Endothelial cell (in vitro differentiated cells): ENCODE results near the gene MCTP1. TPM values are rescaled to one million over a fixed set of nuclear protein-coding genes. Genes with fewer than 3 reads are reported as not detected.

Experiments used
- DNase-seq: peaks from one replicate; pipeline ENCODE4 v3.0.0; 2021; ENCODE audit warnings: low spot score
- H3K27ac Mint-ChIP-seq: one replicate; pipeline ENCODE4 v1.8.0; 2021; ENCODE audit warnings: mixed read lengths, inconsistent platforms; ENCODE audit not compliant: unreplicated experiment
- H3K27me3 Mint-ChIP-seq: one replicate; pipeline ENCODE4 v1.8.0; 2021; ENCODE audit warnings: mild to moderate bottlenecking, moderate library complexity, mixed read lengths, inconsistent platforms; ENCODE audit not compliant: unreplicated experiment
- H3K36me3 Mint-ChIP-seq: one replicate; pipeline ENCODE4 v1.8.0; 2021; ENCODE audit warnings: mild to moderate bottlenecking, low read depth, mixed read lengths, inconsistent platforms; ENCODE audit not compliant: unreplicated experiment
- H3K4me1 Mint-ChIP-seq: one replicate; pipeline ENCODE4 v1.8.0; 2021; ENCODE audit warnings: mild to moderate bottlenecking, mixed read lengths, inconsistent platforms; ENCODE audit not compliant: unreplicated experiment
- H3K4me3 Mint-ChIP-seq: one replicate; pipeline ENCODE4 v1.8.0; 2021; ENCODE audit warnings: mild to moderate bottlenecking, mixed read lengths, inconsistent platforms; ENCODE audit not compliant: unreplicated experiment
- H3K9me3 Mint-ChIP-seq: one replicate; pipeline ENCODE4 v1.8.0; 2021; ENCODE audit warnings: mixed read lengths, inconsistent platforms; ENCODE audit not compliant: unreplicated experiment
- CTCF ChIP-seq: fragments of 200-600 bp; sonication (generic); IDR thresholded peaks from one replicate; pipeline ENCODE4 v1.5.0; 2021; ENCODE audit warnings: antibody characterized with exemption; ENCODE audit not compliant: unreplicated experiment
- total RNA-seq: library from RNA; stranded (reverse); fragmentation: NEBNext Ultra II Directional; extraction: Animal tissue kit (Norgen Biotek cat#: 25700); gene quantifications from one replicate; pipeline ENCODE4 v1.2.1, GENCODE V29; 2021; ENCODE audit not compliant: unreplicated experiment

MCTP1 gene
- total RNA-seq, 1 donor from 2014 or later, result 2.2 TPM

GRCh38 chr5:94818904-94819303 lies 466.0 kb downstream of the MCTP1 start:
- no peak for DNase-seq
- H3K4me1 Mint-ChIP-seq, result no peaks in the 10 kb centered on the region
- H3K4me3 Mint-ChIP-seq, result no peak overlapping the region
- no peak overlapping the region for H3K27ac Mint-ChIP-seq
- peaks cover 3% of the 10 kb centered on the region for H3K27me3 Mint-ChIP-seq
- TF ChIP-seq CTCF, result no peak
- no peaks in the 10 kb centered on the region for H3K9me3 Mint-ChIP-seq
- H3K36me3 Mint-ChIP-seq, result no peaks in the 10 kb centered on the region

DNA sequence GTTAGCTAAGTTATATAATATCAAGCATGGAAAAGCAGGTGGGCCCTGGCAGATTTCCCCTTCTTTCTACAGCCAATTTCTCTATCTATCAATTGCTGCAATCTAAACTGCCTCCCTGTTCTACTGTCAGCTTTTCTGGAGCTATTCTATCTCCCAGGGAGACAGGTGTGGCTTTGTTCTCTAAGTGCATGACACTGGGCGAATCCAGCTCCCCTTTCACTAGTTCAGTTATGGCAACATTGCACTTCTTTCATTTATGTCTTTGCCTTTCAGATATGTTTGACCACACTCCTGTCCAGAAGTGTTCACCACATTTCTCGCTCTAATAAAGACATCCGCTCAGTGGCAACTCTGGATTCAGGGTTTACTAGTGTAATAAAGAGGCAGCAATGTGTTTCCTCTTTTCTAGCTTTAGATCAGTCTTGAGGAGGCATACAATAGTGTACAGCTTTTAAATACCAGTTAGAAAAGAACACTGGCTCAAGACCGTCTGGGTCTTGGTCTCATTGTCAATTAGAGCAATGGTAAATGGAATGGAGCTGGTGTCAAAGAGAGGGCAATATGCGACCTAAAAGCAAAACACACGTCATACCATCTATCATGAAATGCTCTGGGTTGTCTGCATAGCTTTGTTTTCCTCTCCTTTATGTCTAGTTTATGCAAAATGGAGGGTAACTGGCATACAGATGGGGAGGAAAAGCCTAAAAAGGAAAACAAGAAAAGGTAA lies 469.4 kb downstream of the MCTP1 start:
- Mint-ChIP-seq H3K9me3 (no peaks in the 10 kb centered on the region), H3K36me3 (no peaks in the 10 kb centered on the region), H3K27ac (no peak overlapping the region), H3K27me3 (no peaks in the 10 kb centered on the region), H3K4me3 (no peak overlapping the region), H3K4me1 (no peaks in the 10 kb centered on the region)
- no peak for DNase-seq
- TF ChIP-seq CTCF, result no peak

DNA sequence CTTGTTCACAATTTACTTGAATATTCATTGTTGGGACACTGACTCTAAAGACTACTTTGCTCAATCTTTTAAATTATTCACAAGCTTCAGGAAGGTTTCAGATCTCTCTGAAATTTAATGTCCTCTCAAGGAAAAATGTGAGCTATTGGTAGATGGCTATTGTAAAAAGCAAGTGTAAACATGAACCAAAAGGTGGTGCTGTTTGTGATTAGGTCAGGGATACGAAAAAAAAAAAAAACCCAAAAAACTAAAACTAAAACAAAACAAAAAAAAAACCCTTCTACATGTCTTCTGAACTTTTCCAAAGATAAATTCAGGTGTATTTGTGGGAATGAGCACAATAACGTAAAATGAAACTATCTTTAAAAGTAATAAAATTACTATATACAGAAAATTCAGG lies 472.7 kb downstream of the MCTP1 start:
- DNase-seq, result no peak
- Mint-ChIP-seq H3K27ac (no peak overlapping the region), H3K4me3 (no peak overlapping the region), H3K9me3 (no peaks in the 10 kb centered on the region), H3K36me3 (no peaks in the 10 kb centered on the region), H3K4me1 (no peaks in the 10 kb centered on the region), H3K27me3 (no peaks in the 10 kb centered on the region)
- TF ChIP-seq CTCF, result no peak

DNA sequence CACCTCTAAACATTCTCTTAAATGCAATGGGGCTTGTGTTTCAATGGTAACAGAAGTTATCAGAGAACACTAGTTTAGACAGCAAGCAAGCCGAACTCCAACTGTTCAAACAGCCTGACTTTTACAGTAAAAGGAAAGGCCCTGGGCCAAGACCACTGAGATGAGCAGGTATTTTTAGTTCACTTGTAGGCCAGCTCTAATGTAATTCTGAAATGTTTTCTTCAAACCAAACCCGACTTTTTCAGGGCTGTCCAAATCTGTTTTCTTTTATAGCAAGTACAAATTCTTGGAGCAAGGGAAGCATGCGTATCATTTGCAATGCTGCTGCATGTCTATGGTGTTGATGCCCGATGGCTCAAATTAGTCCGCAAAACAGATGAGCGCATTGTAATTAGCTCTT lies 473.6 kb downstream of the MCTP1 start:
- Mint-ChIP-seq H3K4me1 (no peaks in the 10 kb centered on the region), H3K4me3 (no peak overlapping the region), H3K27me3 (no peaks in the 10 kb centered on the region), H3K36me3 (no peaks in the 10 kb centered on the region), H3K9me3 (no peaks in the 10 kb centered on the region), H3K27ac (no peak overlapping the region)
- no peak for TF ChIP-seq CTCF
- no peak for DNase-seq

DNA sequence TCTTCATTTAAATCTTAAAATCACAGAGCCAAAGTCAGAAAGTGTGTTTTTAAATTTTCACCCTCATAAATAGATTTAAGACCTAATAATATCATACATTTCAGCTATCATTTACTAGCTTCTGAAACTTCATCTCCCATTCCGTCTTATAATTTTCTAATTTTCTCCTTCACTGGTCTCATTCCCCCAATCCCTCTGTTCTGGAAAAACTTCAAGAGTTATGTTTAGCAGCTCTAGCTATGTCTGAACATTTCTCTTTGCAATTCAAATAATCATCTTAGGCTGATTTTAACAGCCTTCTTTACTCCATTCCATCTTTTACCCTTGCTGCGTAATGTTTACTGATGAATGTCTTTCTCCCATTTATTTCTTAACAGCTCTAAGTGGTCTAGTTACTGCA lies 474.0 kb downstream of the MCTP1 start:
- no peaks in the 10 kb centered on the region for H3K36me3 Mint-ChIP-seq

More for the DNA sequence above, 474.0 kb downstream of the MCTP1 start:
- no peak for TF ChIP-seq CTCF
- Mint-ChIP-seq H3K9me3 (no peaks in the 10 kb centered on the region), H3K4me1 (no peaks in the 10 kb centered on the region), H3K27ac (no peak overlapping the region), H3K27me3 (no peaks in the 10 kb centered on the region), H3K4me3 (no peak overlapping the region)
- no peak for DNase-seq
